ENCODE data around the gene NUPR1. TPM values are rescaled to one million over a fixed set of nuclear protein-coding genes. Genes with fewer than 3 reads are reported as not detected.
A peak's percentile ranks its signal among the peaks of the same experiment; 100 is the strongest.
"Not testable (repeated sequence)": the region's sequence is repeated elsewhere in the genome, so short reads cannot be mapped to it uniquely, and the experiment has no call there.

Gene NUPR1
- total RNA-seq, 1 donor from 2014 or later, result 8.7 TPM

DNA sequence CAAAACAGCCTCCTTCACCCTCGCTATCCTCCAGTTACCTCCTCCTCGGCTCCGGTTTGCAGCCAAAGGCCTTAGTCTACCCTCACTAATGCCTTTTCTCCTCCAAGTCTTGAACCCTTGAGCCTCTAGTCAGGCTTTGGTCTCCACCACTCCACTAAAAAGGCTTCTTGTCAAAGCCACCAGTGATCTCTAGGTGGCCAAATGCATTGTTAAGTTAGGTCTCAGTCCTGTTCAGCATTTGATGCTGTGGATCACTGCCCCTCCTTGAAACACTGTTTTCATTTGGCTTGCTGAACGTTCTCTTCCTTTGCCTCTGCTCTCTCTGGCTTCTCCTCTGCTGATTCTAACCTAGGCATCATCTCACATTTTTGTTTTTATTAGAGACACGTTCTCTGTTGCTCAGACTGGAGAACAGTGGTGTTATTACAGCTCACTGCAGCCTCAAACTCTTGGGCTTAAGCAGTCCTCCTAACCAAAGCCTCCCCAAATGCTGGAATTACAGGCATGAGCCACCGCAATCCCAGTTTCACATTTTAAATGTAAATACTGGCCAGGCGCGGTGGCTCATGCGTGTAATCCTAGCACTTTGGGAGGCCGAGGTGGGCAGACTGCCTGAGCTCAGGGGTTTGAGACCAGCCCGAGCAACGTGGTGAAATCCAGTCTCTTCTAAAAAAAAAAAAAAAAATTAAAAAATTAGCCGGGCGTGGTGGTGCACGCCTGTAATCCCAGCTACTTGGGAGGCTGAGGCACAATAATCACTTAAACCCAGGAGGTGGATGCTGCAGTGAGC is 16.1 kb upstream of the NUPR1 start:
- DNase-seq (ENCODE audit: low spot score), result no peak

DNA sequence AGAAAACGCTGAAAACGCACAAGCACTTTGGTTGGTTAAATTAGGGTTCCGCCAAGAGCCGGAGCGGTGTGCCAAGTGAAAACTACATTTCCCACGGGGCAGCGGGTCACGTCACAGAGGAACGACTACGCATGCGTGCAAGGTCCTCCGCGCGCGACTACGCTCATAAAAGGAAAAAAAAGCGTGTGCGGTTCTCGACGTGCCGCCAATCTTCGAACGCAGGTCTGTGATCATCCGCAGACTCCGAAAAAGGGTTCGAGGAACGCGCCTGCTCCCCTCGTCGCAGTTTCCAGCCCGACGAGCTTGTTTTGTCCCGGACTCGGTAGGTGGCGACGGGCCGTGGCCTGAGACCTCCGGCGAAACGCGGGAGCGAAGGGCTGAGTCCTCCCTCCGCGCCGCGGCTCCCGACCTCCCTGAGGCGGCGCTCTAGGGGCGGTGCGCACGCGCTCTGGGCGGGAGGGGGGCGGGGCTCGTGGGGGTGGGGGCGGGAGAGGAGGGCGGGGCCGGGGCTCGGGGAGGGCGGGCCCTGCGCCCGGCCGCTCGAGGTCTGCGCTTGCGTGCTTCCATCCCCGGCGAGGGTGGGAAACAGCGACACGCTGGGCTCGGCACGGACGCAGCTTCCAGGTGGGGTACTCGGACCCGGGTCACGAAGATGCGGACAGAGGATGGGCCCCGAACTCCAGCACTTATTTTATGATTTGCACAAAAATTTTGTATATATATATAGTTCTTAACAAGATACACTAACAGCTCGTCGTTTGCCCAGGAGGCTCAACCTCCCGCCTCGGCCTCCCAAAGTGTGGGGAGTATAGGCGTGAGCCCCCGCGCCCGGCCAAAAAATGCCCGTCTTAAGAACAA is 15.2 kb upstream of the NUPR1 start, which contains the start of gene SGF29:
Gene SGF29, plus strand, starts transcription at position 145 of the 858 bp plus-strand sequence. CDS start 27,150 bp downstream, outside the sequence.
- DNase-seq (ENCODE audit: low spot score), result peak; percentile 97

DNA sequence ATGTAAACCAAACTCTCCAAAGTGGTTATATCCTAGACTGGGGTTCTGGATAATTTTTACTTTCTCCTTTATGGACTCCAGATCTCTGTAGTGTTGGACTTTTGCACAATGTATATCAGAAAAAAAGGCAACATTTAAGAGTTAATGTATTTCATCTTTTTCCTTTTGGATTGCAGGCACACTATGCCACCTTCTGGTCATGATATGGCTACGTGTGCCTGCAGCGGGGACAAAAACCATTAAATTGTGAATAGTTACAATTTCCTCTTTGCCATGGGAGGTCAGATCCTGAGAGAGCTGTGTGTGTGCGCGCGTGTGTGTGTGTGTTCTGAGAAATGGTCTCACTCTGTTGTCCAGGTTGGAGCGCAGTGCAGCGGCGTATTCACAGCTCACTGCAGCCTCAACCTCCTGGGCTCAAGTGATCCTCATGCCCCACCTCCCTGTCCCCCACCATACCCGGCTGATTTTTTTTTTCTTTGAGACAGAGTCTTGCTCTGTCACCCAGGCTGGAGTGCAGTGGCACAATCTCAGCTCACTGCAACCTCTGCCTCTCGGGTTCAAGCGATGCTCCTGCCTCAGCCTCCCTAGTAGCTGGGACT is 10.6 kb upstream of the NUPR1 start:
- DNase-seq (ENCODE audit: low spot score), result peak; percentile 26

DNA sequence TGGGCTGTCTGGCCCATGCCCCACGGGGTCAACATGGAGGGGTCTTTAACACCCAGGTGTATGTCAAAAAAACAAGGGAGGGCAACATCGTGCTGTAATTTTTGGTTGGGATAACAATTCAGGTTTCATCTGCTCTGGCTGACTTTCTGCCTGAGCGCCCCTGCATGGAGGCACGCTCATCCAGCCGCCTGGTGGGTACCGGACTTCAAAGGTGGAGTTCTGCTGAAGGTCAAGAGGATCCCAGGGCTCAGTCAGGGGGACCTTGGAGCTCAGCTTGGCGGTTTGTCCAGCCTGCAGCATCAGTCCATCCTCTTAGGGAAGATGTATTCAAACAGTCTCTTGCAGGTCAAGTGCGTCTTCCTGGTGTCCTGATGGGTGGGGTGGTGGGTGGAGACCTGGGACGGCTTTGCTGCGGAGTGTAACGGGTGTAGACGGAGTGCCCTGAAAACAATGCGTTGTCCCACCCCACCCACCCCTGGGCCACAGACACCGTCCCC is 9.6 kb upstream of the NUPR1 start:
- DNase-seq (ENCODE audit: low spot score), result no peak

DNA sequence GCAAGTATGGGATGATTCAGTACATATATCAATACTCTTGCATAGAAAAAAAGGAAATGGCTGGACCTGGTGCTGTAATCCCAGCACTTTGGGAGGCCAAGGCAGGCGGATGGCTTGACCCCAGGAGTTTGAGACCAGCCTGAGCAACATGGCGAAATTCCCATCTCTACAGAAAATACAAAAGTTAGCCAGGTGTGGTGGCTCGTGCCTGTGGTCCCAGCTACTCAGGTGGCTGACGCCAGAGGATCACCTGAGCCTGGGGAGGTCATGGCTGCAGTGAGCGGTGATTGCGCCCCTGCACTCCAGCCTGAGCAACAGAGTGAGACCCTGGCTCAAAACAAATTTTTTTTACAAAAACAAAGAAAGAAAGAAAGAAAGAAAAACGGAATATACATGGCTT is 7.9 kb upstream of the NUPR1 start:
- no peak for DNase-seq (ENCODE audit: low spot score)

DNA sequence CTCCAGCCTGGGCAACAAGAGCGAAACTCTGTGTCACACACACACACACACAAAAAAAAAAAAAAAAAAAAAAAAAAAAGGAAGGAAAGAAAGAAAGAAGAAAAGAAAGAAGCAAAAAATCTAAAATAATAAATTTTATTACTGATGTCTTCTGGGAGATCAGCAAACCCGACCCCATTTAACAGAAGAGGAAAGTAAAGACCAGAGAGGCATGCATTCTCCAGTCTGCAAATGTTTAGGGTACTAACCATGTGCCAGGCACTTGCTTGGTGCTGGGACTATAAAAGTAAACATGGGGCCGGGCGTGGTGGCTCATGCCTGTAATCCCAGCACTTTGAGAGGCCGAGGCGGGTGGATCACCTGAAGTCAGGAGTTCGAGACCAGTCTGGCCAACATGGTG is 7.2 kb upstream of the NUPR1 start:
- DNase-seq (ENCODE audit: low spot score), result not testable (repeated sequence)

DNA sequence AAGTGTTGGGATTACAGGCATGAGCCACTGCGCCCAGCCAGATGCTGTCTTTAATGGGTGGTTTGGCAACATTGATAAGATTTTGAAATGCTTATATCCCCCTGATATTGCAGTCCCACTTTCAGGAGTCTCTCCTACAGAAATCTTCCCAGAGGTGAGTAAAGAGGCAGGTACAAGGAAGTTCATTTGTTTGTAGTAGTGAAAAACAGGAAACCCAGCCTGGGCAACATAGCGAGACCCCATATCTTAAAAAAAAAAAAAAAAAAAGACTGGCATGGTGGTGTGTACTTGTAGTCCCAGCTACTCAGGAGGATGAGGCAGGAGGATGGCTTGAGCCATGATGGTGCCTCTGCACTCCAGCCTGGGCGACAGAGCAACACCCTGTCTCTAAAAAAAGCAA is 6.2 kb upstream of the NUPR1 start:
- no peak for DNase-seq (ENCODE audit: low spot score)

DNA sequence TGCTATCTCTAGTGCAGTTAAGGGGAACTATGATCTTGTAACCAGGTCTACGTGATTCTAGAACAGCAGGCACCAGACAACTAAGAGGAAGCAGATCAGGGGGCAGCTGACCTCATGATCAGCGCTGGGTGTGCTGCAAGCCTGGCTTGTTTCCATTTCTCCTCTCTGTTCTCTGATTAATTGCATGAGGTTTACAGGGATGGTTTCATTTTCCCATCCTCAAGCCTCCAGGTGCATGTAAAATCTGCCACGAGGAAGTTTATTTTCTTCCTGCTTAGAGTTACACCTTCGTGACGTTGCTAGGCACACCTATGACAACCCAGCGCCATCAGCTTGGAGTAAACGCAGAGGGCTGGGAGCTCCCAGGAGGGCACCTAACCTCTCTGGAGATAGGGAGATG is 4.3 kb upstream of the NUPR1 start:
- DNase-seq (ENCODE audit: low spot score), result peak; percentile 40

DNA sequence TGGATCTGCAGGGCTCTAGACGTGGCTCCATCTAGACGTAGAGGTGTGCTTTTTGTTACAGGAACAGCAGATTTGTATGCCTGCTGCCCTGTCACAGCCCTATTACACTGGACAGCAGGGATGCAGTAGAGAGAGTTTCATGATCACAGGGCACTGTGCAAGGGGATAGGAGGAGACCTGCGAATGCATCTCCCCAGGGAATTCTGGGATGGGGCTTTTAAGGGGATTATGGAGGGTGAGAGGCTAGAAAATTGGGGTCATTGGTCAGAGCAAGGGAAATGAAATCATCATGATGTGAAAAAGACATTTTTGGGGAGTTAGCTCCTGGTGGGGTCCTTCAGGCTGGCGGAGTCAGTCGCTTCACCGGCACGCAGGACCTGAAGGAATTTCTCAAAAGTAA is 3.9 kb upstream of the NUPR1 start:
- no peak for DNase-seq (ENCODE audit: low spot score)

DNA sequence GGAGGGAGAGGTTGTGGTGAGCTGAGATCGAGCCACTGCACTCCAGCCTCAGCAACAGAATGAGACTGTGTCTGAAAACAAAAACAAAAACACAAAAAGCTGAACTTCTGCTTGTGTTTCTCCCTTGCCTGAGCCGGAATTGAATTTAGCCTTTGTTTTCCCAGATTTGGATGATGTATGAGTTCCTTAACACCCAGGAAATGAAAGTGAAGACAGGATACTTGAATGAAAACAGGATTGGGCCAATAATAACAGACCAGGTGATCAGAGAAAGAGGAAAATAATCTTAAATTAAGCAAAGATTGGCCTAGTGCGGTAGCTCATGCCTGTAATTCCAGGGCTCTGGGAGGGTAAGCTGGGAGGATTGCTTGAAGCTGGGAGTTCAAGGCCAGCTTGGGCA is 1.6 kb upstream of the NUPR1 start:
- no peak for DNase-seq (ENCODE audit: low spot score)

DNA sequence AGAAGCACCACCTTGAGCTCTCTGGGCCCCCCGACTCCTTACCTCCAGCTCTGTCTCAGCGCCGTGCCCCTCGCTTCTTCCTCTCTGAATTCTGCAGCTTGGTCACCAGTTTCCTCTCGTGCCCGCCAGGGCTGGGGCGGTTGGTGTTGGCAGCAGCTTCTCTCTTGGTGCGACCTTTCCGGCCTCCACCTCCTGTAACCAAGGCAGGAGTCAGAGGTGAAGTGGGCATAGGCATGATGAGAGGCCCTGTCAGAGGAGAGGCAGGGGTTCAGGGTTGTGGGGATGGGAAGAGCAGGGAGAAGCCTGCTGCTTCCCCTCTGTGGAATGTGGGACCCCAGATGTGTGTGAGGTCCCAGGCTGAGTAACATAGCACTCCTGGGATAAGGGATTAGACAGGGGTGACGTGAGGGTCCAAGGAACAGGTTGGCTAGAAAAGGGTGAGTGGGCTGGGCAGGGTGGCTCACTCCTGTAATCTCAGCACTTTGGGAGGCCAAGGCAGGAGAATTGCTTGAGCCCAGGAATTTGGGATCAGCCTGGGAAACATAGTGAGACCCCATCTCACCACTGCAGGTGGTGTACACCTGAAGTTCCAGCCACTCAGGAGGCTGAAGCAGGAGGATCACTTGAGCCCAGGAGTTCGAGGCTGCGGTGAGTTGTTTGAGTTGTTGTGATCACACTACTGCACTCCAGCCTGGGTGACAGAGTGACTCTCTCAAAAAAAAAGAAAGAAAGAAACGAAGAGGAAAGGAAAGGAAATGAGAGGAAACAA is 626 bp downstream of the NUPR1 start:
- no peak for DNase-seq (ENCODE audit: low spot score)

DNA sequence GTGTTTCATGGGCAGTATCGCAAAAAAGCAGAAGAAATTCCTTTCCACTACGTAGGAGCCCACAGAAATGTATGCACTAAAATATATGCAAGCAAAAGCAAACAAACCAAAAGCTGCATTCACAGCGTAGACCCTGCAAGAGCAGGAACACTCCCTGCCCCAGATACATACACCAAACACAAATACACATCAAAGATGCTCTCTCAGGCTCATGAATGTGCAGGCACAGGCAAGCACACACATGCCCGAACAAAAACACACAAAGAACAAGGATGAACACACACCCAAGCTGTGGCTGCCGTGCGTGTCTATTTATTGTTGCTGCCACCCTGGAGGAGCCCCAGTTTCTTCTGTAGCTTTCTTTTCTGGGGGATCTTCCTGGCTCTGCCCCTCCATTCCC is 1.7 kb downstream of the NUPR1 start:
- DNase-seq (ENCODE audit: low spot score), result peak; percentile 57

DNA sequence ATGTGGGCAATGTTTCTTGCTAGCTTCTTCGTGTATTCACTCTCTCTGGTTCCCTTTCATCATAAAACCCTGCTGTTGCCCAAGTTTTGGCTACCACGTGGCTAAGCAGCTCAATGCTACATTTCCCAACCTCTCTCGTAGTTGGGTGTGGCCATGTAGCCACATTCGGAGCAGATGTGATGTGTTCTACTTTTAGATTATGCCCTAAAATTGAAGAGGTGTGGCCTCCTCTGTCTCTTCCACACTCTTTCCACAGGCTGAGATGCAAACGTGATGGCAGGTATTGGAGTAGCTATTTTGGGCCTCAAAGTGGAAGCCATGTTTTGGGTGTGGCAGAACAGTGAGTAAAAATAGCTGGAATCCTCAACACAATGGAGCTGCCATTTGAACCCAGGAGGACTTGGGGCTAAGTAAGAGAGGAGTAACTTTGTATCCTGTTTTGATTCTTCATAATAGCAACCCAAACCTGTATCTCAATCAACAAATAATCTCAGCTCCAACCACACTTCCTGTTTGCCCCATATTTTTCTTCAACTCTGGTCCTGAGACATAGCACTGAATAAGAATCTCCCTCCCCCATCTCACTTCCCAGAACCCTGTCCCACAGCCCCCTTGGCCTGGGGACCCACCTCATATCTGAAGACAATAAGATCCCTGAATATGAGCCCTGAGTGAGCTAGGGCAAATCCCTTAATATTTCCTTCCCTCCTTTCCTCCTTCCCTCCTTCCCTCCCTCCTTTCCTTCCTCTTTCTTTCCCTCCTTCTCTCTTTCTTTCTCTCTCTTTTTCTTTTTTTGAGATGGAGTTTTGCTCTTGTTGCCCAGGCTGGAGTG is 4.0 kb downstream of the NUPR1 start:
- DNase-seq (ENCODE audit: low spot score), result no peak

DNA sequence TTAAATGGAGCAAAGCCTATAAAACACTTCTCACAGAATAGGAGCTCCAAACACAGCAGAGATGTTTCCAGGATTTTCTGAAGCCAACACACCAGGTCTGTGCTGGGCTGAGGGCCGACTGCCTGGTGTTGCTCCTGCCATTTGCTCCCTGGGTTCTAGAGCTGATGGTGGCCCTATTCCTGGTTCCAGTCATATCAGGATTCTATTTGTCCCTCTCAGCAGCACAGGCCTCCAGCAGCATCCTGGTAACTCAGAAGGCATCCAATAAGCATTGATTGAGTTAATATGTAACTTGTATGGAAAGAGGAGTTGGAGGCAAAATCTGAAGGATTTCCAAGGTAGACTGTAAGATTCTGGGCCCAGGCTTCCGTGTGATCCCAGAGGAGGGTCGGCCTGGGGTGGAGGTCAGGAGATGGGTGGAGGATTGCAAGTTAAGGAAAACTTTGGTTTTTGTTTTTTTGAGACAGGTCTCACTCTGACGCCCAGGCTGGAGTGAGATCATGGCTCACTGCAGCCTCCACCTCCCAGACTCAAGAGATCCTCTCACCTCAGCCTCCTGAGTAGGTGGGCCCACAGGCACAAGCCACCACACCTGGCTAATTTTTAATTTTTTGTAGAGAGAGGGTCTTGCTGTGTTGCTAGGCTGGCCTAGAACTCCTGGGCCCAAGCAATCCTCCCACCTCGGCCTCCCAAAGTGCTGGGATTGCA is 5.7 kb downstream of the NUPR1 start:
- no peak for DNase-seq (ENCODE audit: low spot score)

DNA sequence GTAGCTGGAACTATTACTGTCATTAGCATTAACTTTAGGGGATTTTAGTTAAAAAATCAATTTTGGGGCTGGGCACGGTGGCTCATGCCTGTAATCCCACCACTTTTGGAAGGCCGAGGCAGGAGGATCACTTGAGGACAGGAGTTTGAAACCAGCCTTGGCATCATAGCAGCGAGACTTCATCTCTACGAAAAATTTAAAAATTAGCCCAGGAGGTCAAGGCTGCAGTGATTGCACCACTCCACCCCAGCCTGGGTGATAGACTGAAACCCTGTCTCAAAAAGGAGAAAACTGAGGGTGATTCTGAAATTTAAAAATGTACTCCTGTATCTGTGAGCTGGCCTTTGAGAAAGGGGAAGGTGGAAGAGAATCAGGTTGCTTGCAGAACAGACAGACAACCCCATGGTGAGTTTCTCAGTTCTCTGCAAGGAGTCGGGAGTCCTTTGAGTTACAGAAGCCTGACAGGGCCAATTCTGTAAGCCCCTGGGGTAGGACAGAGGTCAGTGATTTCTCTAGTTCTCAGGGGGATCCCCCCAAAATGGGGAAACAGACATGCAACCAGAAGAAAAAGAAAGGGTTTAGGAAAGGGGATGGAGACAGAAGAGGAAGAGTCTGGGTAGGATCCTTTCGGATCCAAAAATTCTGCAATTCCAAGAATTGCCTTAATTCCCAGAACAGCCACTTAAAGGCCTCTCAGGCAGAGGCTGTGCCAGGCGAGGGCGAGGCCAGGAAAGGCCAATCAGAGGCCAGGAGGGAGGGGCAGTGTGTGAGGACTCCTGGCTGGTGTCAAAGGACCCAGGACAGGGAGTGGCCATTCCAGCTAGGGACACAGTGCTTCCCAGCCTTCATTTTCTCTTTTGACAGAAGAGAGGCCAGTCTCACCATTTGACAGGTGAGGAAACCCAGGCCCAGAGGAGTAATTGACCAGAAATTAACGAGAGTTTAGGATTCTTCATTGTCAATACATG is 6.7 kb downstream of the NUPR1 start:
- DNase-seq (ENCODE audit: low spot score), result peak; percentile 51

DNA sequence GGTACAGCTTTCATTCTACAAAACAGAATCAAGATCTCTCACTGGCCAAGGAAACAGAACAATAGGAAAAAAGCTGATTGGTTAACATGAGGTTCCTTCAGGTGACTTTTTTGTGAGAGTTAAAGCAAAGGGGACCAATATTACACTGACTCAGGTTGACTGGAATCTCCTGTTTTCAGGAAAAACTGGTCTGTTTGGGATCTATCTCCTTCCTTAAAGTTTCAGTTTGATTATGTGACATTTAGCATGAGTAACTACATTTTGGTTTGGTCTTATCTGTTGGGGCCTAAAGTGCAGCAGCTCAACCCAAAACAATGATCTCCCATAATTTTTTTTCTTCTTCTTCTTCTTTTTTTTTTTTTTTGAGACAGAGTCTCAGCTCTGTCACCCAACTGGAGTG is 9.7 kb downstream of the NUPR1 start:
- DNase-seq (ENCODE audit: low spot score), result no peak

DNA sequence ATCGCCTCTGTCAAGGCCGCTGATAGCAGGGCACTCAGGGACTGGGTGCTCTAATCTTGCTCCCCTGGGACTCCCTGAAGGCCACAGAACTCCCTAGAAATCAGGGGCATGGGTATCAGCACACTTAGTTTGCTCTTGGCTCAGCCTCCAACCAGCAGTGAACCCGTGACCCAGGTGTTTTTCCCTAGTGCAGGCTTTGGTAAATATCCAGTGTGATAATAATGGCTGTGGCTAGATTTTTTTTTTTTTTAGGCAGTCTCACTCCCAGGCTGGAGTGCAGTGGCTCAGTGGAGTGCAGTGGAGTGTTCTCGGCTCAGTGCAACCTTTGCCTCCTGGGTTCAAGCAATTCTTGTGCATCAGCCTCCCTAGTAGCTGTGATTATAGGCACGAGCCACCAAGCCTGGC is 10.3 kb downstream of the NUPR1 start:
- DNase-seq (ENCODE audit: low spot score), result no peak

DNA sequence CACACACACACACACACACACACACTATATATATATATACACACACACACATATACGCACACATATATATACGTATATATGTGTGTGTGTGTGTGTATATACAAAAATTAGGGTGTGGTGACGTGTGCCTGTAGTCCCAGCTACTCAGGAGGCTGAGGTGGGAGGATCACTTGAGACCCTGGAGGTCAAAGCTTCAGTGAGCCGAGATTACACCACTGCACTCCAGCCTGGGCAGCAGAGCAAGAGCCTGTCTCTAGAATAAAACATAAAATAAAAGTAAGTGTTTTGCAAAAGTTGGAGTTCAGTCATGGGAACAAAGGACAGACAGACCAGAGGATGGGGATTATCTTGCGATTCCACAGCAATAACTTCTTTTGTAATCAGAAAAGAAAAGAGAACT is 10.8 kb downstream of the NUPR1 start:
- DNase-seq (ENCODE audit: low spot score), result no peak

All from umbilical cord (tissue), 2 donors.